LNCaP clone FGC (cell line): ENCODE data around the gene GTSE1.

ENCODE experiments used
- DNase-seq: peaks from one replicate; pipeline ENCODE4 v3.0.0-alpha.2; 2011; ENCODE audit warnings: low read depth
- H3K4me3 ChIP-seq: 2 replicates; pipeline ENCODE4 v1.5.1; 2011; ENCODE audit warnings: mild to moderate bottlenecking, low read depth, low read length, control low read depth
- CTCF ChIP-seq: IDR thresholded peaks from 2 replicates; pipeline ENCODE4 v1.5.1; 2012; ENCODE audit warnings: mild to moderate bottlenecking; ENCODE audit not compliant: control insufficient read depth, insufficient read depth; ENCODE audit errors: extremely low read depth

Gene GTSE1

GRCh38 chr22:46366801-46367706 is 70.4 kb downstream of the GTSE1 start:
- DNase-seq = no peak
- no peak overlapping the region for H3K4me3 ChIP-seq
- TF ChIP-seq CTCF = no peak

GRCh38 chr22:46367707-46368191 is 71.1 kb downstream of the GTSE1 start:
- DNase-seq = peak; percentile 13
- TF ChIP-seq CTCF = peak; percentile 99
- H3K4me3 ChIP-seq = no peak overlapping the region

GRCh38 chr22:46368422-46368821 is 71.8 kb downstream of the GTSE1 start:
- no peak for DNase-seq
- no peak overlapping the region for H3K4me3 ChIP-seq
- no peak for TF ChIP-seq CTCF

GRCh38 chr22:46368871-46369715 is 72.4 kb downstream of the GTSE1 start:
- no peak for TF ChIP-seq CTCF
- no peak overlapping the region for H3K4me3 ChIP-seq
- DNase-seq = no peak

GRCh38 chr22:46369716-46370583 is 73.3 kb downstream of the GTSE1 start:
- no peak for TF ChIP-seq CTCF
- H3K4me3 ChIP-seq = no peak overlapping the region
- no peak for DNase-seq

- TF ChIP-seq CTCF = no peak
- H3K4me3 ChIP-seq = no peak overlapping the region
- DNase-seq = no peak
Observed at GRCh38 chr22:46370584-46371291, 74.1 kb downstream of the GTSE1 start.
